Measurements from ENCODE around the gene CCDC144A. TPM values are rescaled to one million over a fixed set of nuclear protein-coding genes. Genes with fewer than 3 reads are reported as not detected.
"Not testable (repeated sequence)": the region's sequence is repeated elsewhere in the genome, so short reads cannot be mapped to it uniquely, and the experiment has no call there.

CCDC144A gene
- total RNA-seq, 1 donor from 2014 or later = 2.4 TPM

GRCh38 chr17:16818821-16819683, 129.0 kb downstream of the CCDC144A start:
- Mint-ChIP-seq H3K4me3 (no peak overlapping the region), H3K27ac (no peak overlapping the region), H3K4me1 (no peaks in the 10 kb centered on the region), H3K27me3 (no peaks in the 10 kb centered on the region), H3K9me3 (no peaks in the 10 kb centered on the region), H3K36me3 (ENCODE audit: low read depth) (no peaks in the 10 kb centered on the region)
- intact Hi-C loops (cut with micrococcal nuclease) = no loop called here
- no peak for DNase-seq

- Mint-ChIP-seq H3K27ac (no peak overlapping the region), H3K9me3 (no peaks in the 10 kb centered on the region), H3K4me3 (no peak overlapping the region), H3K4me1 (no peaks in the 10 kb centered on the region), H3K36me3 (ENCODE audit: low read depth) (no peaks in the 10 kb centered on the region), H3K27me3 (no peaks in the 10 kb centered on the region)
- intact Hi-C loops (cut with micrococcal nuclease) = no loop called here
- DNase-seq = no peak
These were observed 130.3 kb downstream of the CCDC144A start for GRCh38 chr17:16820161-16820877.

- Mint-ChIP-seq H3K4me1 (no peaks in the 10 kb centered on the region), H3K4me3 (no peak overlapping the region), H3K9me3 (no peaks in the 10 kb centered on the region), H3K27me3 (no peaks in the 10 kb centered on the region), H3K27ac (no peak overlapping the region), H3K36me3 (ENCODE audit: low read depth) (no peaks in the 10 kb centered on the region)
- no peak for DNase-seq
- intact Hi-C loops (cut with micrococcal nuclease) = no loop called here
These were observed 131.0 kb downstream of the CCDC144A start for GRCh38 chr17:16820979-16821543.

- H3K4me3 Mint-ChIP-seq; DNase-seq; intact Hi-C loops (cut with micrococcal nuclease): not testable (repeated sequence)
These were observed 132.1 kb downstream of the CCDC144A start for GRCh38 chr17:16822133-16822532.

GRCh38 chr17:16823768-16824406, 133.8 kb downstream of the CCDC144A start:
- H3K36me3 Mint-ChIP-seq (ENCODE audit: low read depth); DNase-seq; H3K9me3 Mint-ChIP-seq; H3K4me3 Mint-ChIP-seq; H3K27ac Mint-ChIP-seq; intact Hi-C loops (cut with micrococcal nuclease); H3K27me3 Mint-ChIP-seq; H3K4me1 Mint-ChIP-seq: not testable (repeated sequence)

More at GRCh38 chr17:16822133-16822532, 132.1 kb downstream of the CCDC144A start:
- not testable (repeated sequence) for H3K36me3 Mint-ChIP-seq (ENCODE audit: low read depth); H3K27ac Mint-ChIP-seq; H3K27me3 Mint-ChIP-seq; H3K4me1 Mint-ChIP-seq; H3K9me3 Mint-ChIP-seq

Other genes with a start within 250 kb of the CCDC144A start
- 1.3 and 1.5 TPM in 2 replicates for gene LRRC75A, start 198.0 kb upstream of the CCDC144A start, total RNA-seq
- gene ZNF287, start 121.0 kb upstream of the CCDC144A start, total RNA-seq = 5.2 and 6.3 TPM in 2 replicates
- gene ZNF624, start 36.4 kb upstream of the CCDC144A start, total RNA-seq = 2.9 and 3.4 TPM in 2 replicates